Astrocyte (in vitro differentiated cells and primary cell): ENCODE measurements around the gene IPO4. TPM values are rescaled to one million over a fixed set of nuclear protein-coding genes. Genes with fewer than 3 reads are reported as not detected.

Experiments used
- DNase-seq: peaks from one replicate; pipeline ENCODE4 v3.0.0-alpha.2; 2010; ENCODE audit warnings: low read depth
- FAIRE-seq: peaks from 2 replicates; lab custom pipeline; 2011; peaks lifted over from hg19 to GRCh38; lab: Jason Lieb, UNC
- H2AFZ ChIP-seq: 2 replicates; pipeline ENCODE4 v1.6.0; 2012; ENCODE audit warnings: low read depth, low read length, inconsistent platforms
- H3K27ac ChIP-seq: 2 replicates; pipeline ENCODE4 v1.5.1; 2011; ENCODE audit warnings: low read depth, low read length, inconsistent platforms
- H3K27me3 ChIP-seq: 2 replicates; pipeline ENCODE4 v1.6.0; 2011; ENCODE audit warnings: low read length, inconsistent platforms; ENCODE audit not compliant: insufficient read depth
- H3K36me3 ChIP-seq: 2 replicates; pipeline ENCODE4 v1.5.1; 2011; ENCODE audit warnings: low read length, inconsistent platforms; ENCODE audit not compliant: insufficient read depth
- H3K4me1 ChIP-seq: 2 replicates; pipeline ENCODE4 v1.5.1; 2011; ENCODE audit warnings: low read length, inconsistent platforms; ENCODE audit not compliant: insufficient read depth
- H3K4me2 ChIP-seq: 2 replicates; pipeline ENCODE4 v1.6.0; 2012; ENCODE audit warnings: low read length, inconsistent platforms
- H3K4me3 ChIP-seq: 2 replicates; pipeline ENCODE4 v1.5.1; 2011; ENCODE audit warnings: low read depth, mild to moderate bottlenecking, low read length, inconsistent platforms; ENCODE audit not compliant: insufficient read depth
- H3K79me2 ChIP-seq: 2 replicates; pipeline ENCODE4 v1.6.0; 2012; ENCODE audit warnings: mild to moderate bottlenecking, low read length, inconsistent platforms; ENCODE audit not compliant: insufficient read depth
- H3K9ac ChIP-seq: 2 replicates; pipeline ENCODE4 v1.6.0; 2012; ENCODE audit warnings: mild to moderate bottlenecking, low read length, inconsistent platforms
- H3K9me3 ChIP-seq: 2 replicates; pipeline ENCODE4 v1.5.1; 2012; ENCODE audit warnings: low read depth, mild to moderate bottlenecking, low read length, inconsistent platforms; ENCODE audit not compliant: insufficient read depth
- H4K20me1 ChIP-seq: 2 replicates; pipeline ENCODE4 v1.6.0; 2012; ENCODE audit warnings: low read length, inconsistent platforms; ENCODE audit not compliant: insufficient read depth
- H3K27ac Mint-ChIP-seq: one replicate; pipeline ENCODE4 v1.8.0; 2021; ENCODE audit warnings: mild to moderate bottlenecking, mixed read lengths; ENCODE audit not compliant: unreplicated experiment
- H3K27me3 Mint-ChIP-seq: one replicate; pipeline ENCODE4 v1.8.0; 2021; ENCODE audit warnings: low read depth, mixed read lengths; ENCODE audit not compliant: unreplicated experiment
- H3K36me3 Mint-ChIP-seq: one replicate; pipeline ENCODE4 v1.8.0; 2021; ENCODE audit warnings: low read depth, mixed read lengths; ENCODE audit not compliant: unreplicated experiment
- H3K4me1 Mint-ChIP-seq: one replicate; pipeline ENCODE4 v1.8.0; 2021; ENCODE audit warnings: low read depth, mixed read lengths; ENCODE audit not compliant: unreplicated experiment
- H3K4me3 Mint-ChIP-seq: one replicate; pipeline ENCODE4 v1.8.0; 2021; ENCODE audit warnings: mild to moderate bottlenecking, moderate library complexity, mixed read lengths; ENCODE audit not compliant: unreplicated experiment
- H3K9me3 Mint-ChIP-seq: one replicate; pipeline ENCODE4 v1.8.0; 2021; ENCODE audit warnings: mild to moderate bottlenecking, mixed read lengths; ENCODE audit not compliant: unreplicated experiment
- CTCF ChIP-seq: IDR thresholded peaks from 2 replicates; pipeline ENCODE4 v1.5.1; 2011; ENCODE audit warnings: low read depth, mild to moderate bottlenecking, inconsistent platforms, low read length, moderate library complexity; ENCODE audit not compliant: insufficient read depth
- EZH2 ChIP-seq: IDR thresholded peaks from 2 replicates; pipeline ENCODE4 v1.6.1; 2012; ENCODE audit warnings: mild to moderate bottlenecking, low read length, inconsistent platforms; ENCODE audit not compliant: insufficient read depth
- total RNA-seq: library from RNA; stranded (reverse); gene quantifications from 2 replicates; pipeline ENCODE4 v1.2.1, GENCODE V29; 2021

IPO4 gene
- total RNA-seq, 1 donor from 2014 or later: 46.1 TPM

GRCh38 chr14:24146453-24146977 is 42.1 kb downstream of the IPO4 start, which contains the start of gene PSME2:
Gene PSME2 (minus strand): TSS chr14:24146610. CDS start chr14:24146581, 29 bp downstream.
- H3K79me2 ChIP-seq: peaks cover 55% of the 10 kb centered on the region
- H3K36me3 Mint-ChIP-seq: no peaks in the 10 kb centered on the region
- H3K4me1 Mint-ChIP-seq: peaks cover 30% of the 10 kb centered on the region

GRCh38 chr14:24145690-24146452 is 42.7 kb downstream of the IPO4 start:
- peak overlapping the region; percentile 83 for H3K27ac ChIP-seq
- peak overlapping the region; percentile 87 for H3K9ac ChIP-seq
- H2AFZ ChIP-seq: peak overlapping the region; percentile 76
- H3K9me3 ChIP-seq: no peaks in the 10 kb centered on the region
- peaks cover 31% of the 10 kb centered on the region for H3K4me1 ChIP-seq
- peak overlapping the region; percentile 96 for H3K4me2 ChIP-seq
- peaks cover 31% of the 10 kb centered on the region for H4K20me1 ChIP-seq
- H3K4me3 ChIP-seq: peak overlapping the region; percentile 93
- no peaks in the 10 kb centered on the region for H3K27me3 Mint-ChIP-seq
- H3K27ac Mint-ChIP-seq: peak overlapping the region; percentile 88
- H3K27me3 ChIP-seq: no peaks in the 10 kb centered on the region
- H3K79me2 ChIP-seq: peaks cover 56% of the 10 kb centered on the region
- peaks cover 30% of the 10 kb centered on the region for H3K4me1 Mint-ChIP-seq
- DNase-seq: peak; percentile 69
- H3K36me3 ChIP-seq: peaks cover 19% of the 10 kb centered on the region
- no peaks in the 10 kb centered on the region for H3K36me3 Mint-ChIP-seq
- peak overlapping the region; percentile 96 for H3K4me3 Mint-ChIP-seq
- FAIRE-seq: no peak
- TF ChIP-seq CTCF: no peak
- TF ChIP-seq EZH2: no peak
- H3K9me3 Mint-ChIP-seq: no peaks in the 10 kb centered on the region

More at GRCh38 chr14:24146453-24146977, 42.1 kb downstream of the IPO4 start, which contains the start of gene PSME2:
- Histone ChIP-seq H3K4me1 (peaks cover 31% of the 10 kb centered on the region), H3K9ac (peak within 1 kb of the TSS; percentile 87), H3K27me3 (no peaks in the 10 kb centered on the region), H3K4me2 (peak within 1 kb of the TSS; percentile 96), H2AFZ (peak within 1 kb of the TSS; percentile 79), H4K20me1 (peaks cover 36% of the 10 kb centered on the region), H3K9me3 (no peaks in the 10 kb centered on the region), H3K36me3 (peaks cover 24% of the 10 kb centered on the region), H3K4me3 (peak within 1 kb of the TSS; percentile 93), H3K27ac (peak within 1 kb of the TSS; percentile 83)
- peak within 1 kb of the TSS; percentile 96 for H3K4me3 Mint-ChIP-seq
- TF ChIP-seq CTCF: no peak
- no peak for TF ChIP-seq EZH2
- peak within 1 kb of the TSS; percentile 88 for H3K27ac Mint-ChIP-seq
- no peaks in the 10 kb centered on the region for H3K27me3 Mint-ChIP-seq
- no peaks in the 10 kb centered on the region for H3K9me3 Mint-ChIP-seq
- DNase-seq (peak; percentile 94), FAIRE-seq (no peak)
